HCT116 (cell line): ENCODE measurements around the gene TRAPPC12. TPM values are rescaled to one million over a fixed set of nuclear protein-coding genes. Genes with fewer than 3 reads are reported as not detected.

Experiments
- ATAC-seq: fragments of 200-7000 bp; cut with Tn5 transposase; 2 replicates; pipeline ENCODE4 v1.9.1; 2020; ENCODE audit warnings: mild to moderate bottlenecking, moderate library complexity
- BruUV-seq: library from RNA; stranded (reverse); fragments of 400-500 nt; replicated peaks from 2 replicates; lab custom pipeline; 2021; lab: Mats Ljungman, UMichigan
- CTCF ChIA-PET: fragments of 300-600 bp; sonication (Branson Sonifier 250); formaldehyde crosslinking; loops from one replicate; lab custom pipeline; 2021; ENCODE audit warnings: antibody characterized with exemption; lab: Charles Lee
- POLR2A ChIA-PET: fragments of 300-600, 350-600 bp; sonication (Branson Sonifier 250); formaldehyde crosslinking; loops from one replicate; lab custom pipeline; 2021; ENCODE audit warnings: antibody characterized with exemption; lab: Charles Lee
- RAD21 ChIA-PET, 2 experiments: fragments of 300-600 bp; sonication (Branson Sonifier 250); formaldehyde crosslinking; loops; one replicate each; lab custom pipeline; 2023; ENCODE audit warnings: low total read pairs in 2 of 2; ENCODE audit not compliant: uncharacterized antibody in 2 of 2, unreplicated experiment in 2 of 2, low non-redundant PET in 1 of 2; lab: Charles Lee
- DNase-seq: peaks from one replicate; pipeline ENCODE4 v3.0.0-alpha.2; 2010; ENCODE audit warnings: low read depth, low spot score
- H2AFZ ChIP-seq: fragments of 200-600 bp; shearing (Covaris generic), sonication (generic); 2 replicates; pipeline ENCODE4 v1.6.1; 2017; ENCODE audit warnings: low read depth, mixed run types, mixed read lengths, antibody characterized with exemption, low read length; ENCODE audit not compliant: poor library complexity, severe bottlenecking
- H3K27ac ChIP-seq: 2 replicates; pipeline ENCODE4 v1.5.1; 2012; ENCODE audit warnings: low read depth, low read length
- H3K27me3 ChIP-seq: fragments of 200-600 bp; sonication (generic); 2 replicates; pipeline ENCODE4 v1.6.1; 2016; ENCODE audit warnings: mixed run types, low read length, mixed read lengths; ENCODE audit not compliant: insufficient read depth
- H3K36me3 ChIP-seq, 2 experiments: fragments of 200-500 bp in 1 of 2; fragments of 200-600 bp in 1 of 2; sonication (Bioruptor generic) in 1 of 2; sonication (generic) in 1 of 2; 2 replicates each; pipeline versions ENCODE4 v1.5.1 to v1.6.1; 2014 to 2016; ENCODE audit warnings: low read length in 2 of 2, inconsistent platforms in 1 of 2, mixed read lengths in 1 of 2, mixed run types in 1 of 2; ENCODE audit not compliant: insufficient read depth in 2 of 2, control insufficient read depth in 1 of 2
- H3K4me1 ChIP-seq, 2 experiments: fragments of 200-600 bp in 1 of 2; sonication (generic) in 1 of 2; 2 replicates each; pipeline versions ENCODE4 v1.5.1 to v1.6.1; 2012 to 2017; ENCODE audit warnings: low read length in 2 of 2, inconsistent platforms in 1 of 2, mild to moderate bottlenecking in 1 of 2, mixed read lengths in 1 of 2, mixed run types in 1 of 2, moderate library complexity in 1 of 2; ENCODE audit not compliant: insufficient read depth in 2 of 2, control insufficient read depth in 1 of 2
- H3K4me2 ChIP-seq: fragments of 200-600 bp; sonication (generic); 2 replicates; pipeline ENCODE4 v1.6.1; 2017; ENCODE audit warnings: mixed run types, low read length, mixed read lengths
- H3K4me3 ChIP-seq, 2 experiments: fragments of 200-600 bp in 1 of 2; sonication (generic) in 1 of 2; replicated peaks in 1 of 2; 2 replicates each; pipeline ENCODE4 v1.5.1; 2011 to 2016; ENCODE audit warnings: low read length in 2 of 2, control low read depth in 1 of 2, low read depth in 1 of 2, mild to moderate bottlenecking in 1 of 2, mixed read lengths in 1 of 2, mixed run types in 1 of 2
- H3K79me2 ChIP-seq: fragments of 200-600 bp; sonication (generic); 2 replicates; pipeline ENCODE4 v1.6.1; 2017; ENCODE audit warnings: mild to moderate bottlenecking, mixed run types, low read length, moderate library complexity, mixed read lengths; ENCODE audit not compliant: insufficient read depth
- H3K9ac ChIP-seq: fragments of 200-600 bp; sonication (generic); 2 replicates; pipeline ENCODE4 v1.6.1; 2016; ENCODE audit warnings: low read length, mixed read lengths
- H3K9me2 ChIP-seq: fragments of 200-600 bp; sonication (generic), shearing (Covaris generic); 2 replicates; pipeline ENCODE4 v1.6.1; 2017; ENCODE audit warnings: mixed run types, mild to moderate bottlenecking, moderate library complexity; ENCODE audit not compliant: insufficient read depth
- H3K9me3 ChIP-seq, 2 experiments: fragments of 200-500 bp in 1 of 2; fragments of 200-600 bp in 1 of 2; sonication (Bioruptor generic) in 1 of 2; sonication (generic) in 1 of 2; 2 replicates each; pipeline ENCODE4 v1.6.1; 2014 to 2017; ENCODE audit warnings: low read length in 2 of 2, mixed read lengths in 2 of 2, inconsistent platforms in 1 of 2, low read depth in 1 of 2, mild to moderate bottlenecking in 1 of 2, mixed run types in 1 of 2, moderate library complexity in 1 of 2; ENCODE audit not compliant: control insufficient read depth in 1 of 2, insufficient read depth in 1 of 2
- H4K20me1 ChIP-seq: fragments of 200-600 bp; sonication (generic), shearing (Covaris generic); 2 replicates; pipeline ENCODE4 v1.6.1; 2017; ENCODE audit warnings: mixed run types, mild to moderate bottlenecking, moderate library complexity; ENCODE audit not compliant: insufficient read depth
- ATF3 ChIP-seq: IDR thresholded peaks from 2 replicates; pipeline ENCODE4 v1.6.1; 2012
- CBX3 ChIP-seq: IDR thresholded peaks from 2 replicates; pipeline ENCODE4 v1.6.1; 2012; ENCODE audit warnings: low read depth
- EZH2phosphoT487 ChIP-seq: fragments of 200-600 bp; IDR thresholded peaks from 2 replicates; pipeline ENCODE4 v1.6.1; 2018; ENCODE audit warnings: antibody characterized with exemption, borderline replicate concordance
- RAD21 ChIP-seq: IDR thresholded peaks from 2 replicates; pipeline ENCODE4 v1.6.1; 2012; ENCODE audit warnings: low read depth, mild to moderate bottlenecking
- SP1 ChIP-seq: IDR thresholded peaks from 2 replicates; pipeline ENCODE4 v1.6.1; 2012; ENCODE audit warnings: low read depth
- YY1 ChIP-seq: IDR thresholded peaks from 2 replicates; pipeline ENCODE4 v1.6.1; 2011; ENCODE audit warnings: low read length, low read depth, moderate library complexity, mild to moderate bottlenecking; ENCODE audit not compliant: insufficient replicate concordance; ENCODE audit errors: extremely low read depth
- ZFX ChIP-seq: fragments of 450-650 bp; IDR thresholded peaks from 2 replicates; pipeline ENCODE4 v1.6.1; 2017
- intact Hi-C: fragments of 100-400 bp; cut with micrococcal nuclease; formaldehyde crosslinking; loops from 2 replicates; pipeline ENCODE4 v1.10.0; 2022
- total RNA-seq: library from RNA; stranded (reverse); gene quantifications from one replicate; pipeline ENCODE4 v1.2.1, GENCODE V29; 2021; ENCODE audit not compliant: unreplicated experiment
- TF ChIP-seq, protein P1 (sequence below): IDR thresholded peaks from 2 replicates; pipeline ENCODE4 v1.6.1; 2012; ENCODE audit warnings: low read depth

The TRAPPC12 gene
- total RNA-seq, 1 experiment from 2014 or later: 47.4 TPM

DNA sequence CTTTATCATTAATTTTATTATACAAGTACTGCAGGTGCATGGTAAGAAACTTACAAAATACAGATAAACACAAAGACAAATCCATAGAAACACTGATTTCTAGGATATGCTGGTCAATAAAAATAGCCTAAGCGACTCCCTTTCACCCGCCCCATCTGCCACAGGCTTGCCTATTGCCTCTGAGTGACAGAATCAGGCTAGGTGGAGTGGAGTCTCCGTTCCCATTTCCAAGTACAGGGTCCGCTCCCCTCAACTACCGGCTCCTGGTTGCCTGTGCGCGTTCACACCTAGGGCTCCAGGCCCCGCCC is 201 bp upstream of the TRAPPC12 start:
- Histone ChIP-seq H3K4me1 (peaks cover 10 to 28% of the 10 kb centered on the region in 2 experiments; a peak in 3 of 4 replicates), H3K9ac (peak overlapping the region; percentile 86), H3K27ac (peak overlapping the region; percentile 81), H3K9me2 (no peaks in the 10 kb centered on the region), H2AFZ (no peak overlapping the region), H3K4me3 (peak overlapping the region; percentile 90 to 95), H3K79me2 (peaks cover 65% of the 10 kb centered on the region), H3K27me3 (no peaks in the 10 kb centered on the region), H3K9me3 (no peaks in the 10 kb centered on the region), H3K4me2 (peak overlapping the region; percentile 80), H3K36me3 (no peaks in the 10 kb centered on the region; a peak in 1 of 4 replicates), H4K20me1 (no peaks in the 10 kb centered on the region)
- ChIA-PET CTCF (no interaction called here), POLR2A (no interaction called here), RAD21 (no interaction called here)
- DNase-seq: no peak
- no peak for TF ChIP-seq EZH2phosphoT487
- 0 out of 2 replicates have a peak, but pooled peaks have one; percentile 46 for TF ChIP-seq CBX3
- intact Hi-C loops: no loop called here
- no TSS peak for BruUV-seq
- no peak for ATAC-seq

DNA sequence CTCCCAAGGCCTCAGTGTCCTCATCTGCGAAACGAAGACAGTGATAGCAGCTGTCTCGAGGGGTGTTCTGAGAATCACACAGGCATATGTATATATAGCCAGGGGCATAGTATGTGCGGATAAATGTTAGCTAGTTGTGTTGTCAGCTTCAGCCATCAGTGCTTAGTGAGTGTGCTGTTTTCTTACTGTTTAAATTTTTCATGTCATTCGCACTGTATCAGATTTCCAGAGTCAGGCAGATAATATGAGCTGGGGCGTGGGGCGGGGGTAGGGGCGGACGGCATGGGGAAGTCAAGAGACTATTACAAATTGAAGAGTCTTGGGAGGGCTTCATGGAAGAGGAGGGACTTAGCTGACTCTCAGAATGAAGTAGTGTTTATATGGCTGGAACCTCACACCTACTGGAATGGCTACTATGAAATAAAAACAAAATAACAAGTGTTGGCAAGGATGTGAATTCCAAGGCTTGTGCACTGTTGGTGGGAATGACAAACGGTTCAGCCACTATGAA is 7.0 kb downstream of the TRAPPC12 start:
- H3K9me3 ChIP-seq: no peaks in the 10 kb centered on the region
- no peaks in the 10 kb centered on the region for H3K9me2 ChIP-seq
- no peak overlapping the region for H3K4me3 ChIP-seq
- DNase-seq (no peak), ATAC-seq (no peak)
- TF ChIP-seq ATF3 (no peak), RAD21 (no peak), YY1 (no peak), ZFX (no peak), CBX3 (no peak), SP1 (no peak)
- TF ChIP-seq, protein P1, sequence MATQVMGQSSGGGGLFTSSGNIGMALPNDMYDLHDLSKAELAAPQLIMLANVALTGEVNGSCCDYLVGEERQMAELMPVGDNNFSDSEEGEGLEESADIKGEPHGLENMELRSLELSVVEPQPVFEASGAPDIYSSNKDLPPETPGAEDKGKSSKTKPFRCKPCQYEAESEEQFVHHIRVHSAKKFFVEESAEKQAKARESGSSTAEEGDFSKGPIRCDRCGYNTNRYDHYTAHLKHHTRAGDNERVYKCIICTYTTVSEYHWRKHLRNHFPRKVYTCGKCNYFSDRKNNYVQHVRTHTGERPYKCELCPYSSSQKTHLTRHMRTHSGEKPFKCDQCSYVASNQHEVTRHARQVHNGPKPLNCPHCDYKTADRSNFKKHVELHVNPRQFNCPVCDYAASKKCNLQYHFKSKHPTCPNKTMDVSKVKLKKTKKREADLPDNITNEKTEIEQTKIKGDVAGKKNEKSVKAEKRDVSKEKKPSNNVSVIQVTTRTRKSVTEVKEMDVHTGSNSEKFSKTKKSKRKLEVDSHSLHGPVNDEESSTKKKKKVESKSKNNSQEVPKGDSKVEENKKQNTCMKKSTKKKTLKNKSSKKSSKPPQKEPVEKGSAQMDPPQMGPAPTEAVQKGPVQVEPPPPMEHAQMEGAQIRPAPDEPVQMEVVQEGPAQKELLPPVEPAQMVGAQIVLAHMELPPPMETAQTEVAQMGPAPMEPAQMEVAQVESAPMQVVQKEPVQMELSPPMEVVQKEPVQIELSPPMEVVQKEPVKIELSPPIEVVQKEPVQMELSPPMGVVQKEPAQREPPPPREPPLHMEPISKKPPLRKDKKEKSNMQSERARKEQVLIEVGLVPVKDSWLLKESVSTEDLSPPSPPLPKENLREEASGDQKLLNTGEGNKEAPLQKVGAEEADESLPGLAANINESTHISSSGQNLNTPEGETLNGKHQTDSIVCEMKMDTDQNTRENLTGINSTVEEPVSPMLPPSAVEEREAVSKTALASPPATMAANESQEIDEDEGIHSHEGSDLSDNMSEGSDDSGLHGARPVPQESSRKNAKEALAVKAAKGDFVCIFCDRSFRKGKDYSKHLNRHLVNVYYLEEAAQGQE: no peak
- H4K20me1 ChIP-seq: no peaks in the 10 kb centered on the region; the same call in 1 of the 2 replicates
- no peaks in the 10 kb centered on the region for H3K27me3 ChIP-seq
- intact Hi-C loops: no loop called here
- H3K9ac ChIP-seq: no peak overlapping the region
- H2AFZ ChIP-seq: no peak overlapping the region
- CTCF ChIA-PET: no interaction called here
- no peaks in the 10 kb centered on the region for H3K4me1 ChIP-seq
- BruUV-seq: no TSS peak
- RAD21 ChIA-PET: no interaction called here
- H3K79me2 ChIP-seq: peaks cover 43% of the 10 kb centered on the region
- H3K4me2 ChIP-seq: no peak overlapping the region
- POLR2A ChIA-PET: interaction anchor here (0.7 kb wide), 1 partner anchor 9 kb away, joined by 7 read pairs; no protein-coding TSS in a partner anchor
- peaks cover 15 to 18% of the 10 kb centered on the region in 2 experiments; a peak in 3 of 4 replicates for H3K36me3 ChIP-seq
- no peak overlapping the region for H3K27ac ChIP-seq
